NT2/D1 (cell line): ENCODE data around the gene FBXL7.

Experiments used
- SUZ12 ChIP-seq: IDR thresholded peaks from 2 replicates; pipeline ENCODE4 v1.6.1; 2011; ENCODE audit not compliant: insufficient read length, insufficient read depth; ENCODE audit errors: extremely low read depth
- YY1 ChIP-seq: IDR thresholded peaks from 2 replicates; pipeline ENCODE4 v1.6.1; 2011; ENCODE audit not compliant: insufficient read length, insufficient read depth

DNA sequence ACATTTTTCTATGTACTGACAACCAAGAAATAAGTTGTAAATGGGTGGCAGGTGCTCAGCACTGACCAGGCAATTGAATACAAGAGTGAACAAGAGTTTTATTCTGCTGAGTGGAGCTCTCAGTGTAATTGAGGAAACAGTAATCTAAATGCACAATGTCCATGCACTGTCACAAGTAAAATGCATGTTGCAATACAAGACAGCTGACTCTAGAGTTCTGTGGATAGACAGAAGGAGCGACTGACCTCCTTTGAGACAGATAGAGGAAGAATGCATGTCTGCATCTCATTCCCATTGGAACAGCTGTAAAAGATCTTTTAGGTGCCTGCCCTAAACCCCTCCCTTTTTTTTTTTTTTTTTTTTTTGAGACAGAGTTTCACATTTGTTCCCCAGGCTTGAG lies 299.0 kb downstream of the FBXL7 start:
- TF ChIP-seq YY1, result no peak
- TF ChIP-seq SUZ12, result no peak
